ENCODE results near the gene EGLN2.

DNA sequence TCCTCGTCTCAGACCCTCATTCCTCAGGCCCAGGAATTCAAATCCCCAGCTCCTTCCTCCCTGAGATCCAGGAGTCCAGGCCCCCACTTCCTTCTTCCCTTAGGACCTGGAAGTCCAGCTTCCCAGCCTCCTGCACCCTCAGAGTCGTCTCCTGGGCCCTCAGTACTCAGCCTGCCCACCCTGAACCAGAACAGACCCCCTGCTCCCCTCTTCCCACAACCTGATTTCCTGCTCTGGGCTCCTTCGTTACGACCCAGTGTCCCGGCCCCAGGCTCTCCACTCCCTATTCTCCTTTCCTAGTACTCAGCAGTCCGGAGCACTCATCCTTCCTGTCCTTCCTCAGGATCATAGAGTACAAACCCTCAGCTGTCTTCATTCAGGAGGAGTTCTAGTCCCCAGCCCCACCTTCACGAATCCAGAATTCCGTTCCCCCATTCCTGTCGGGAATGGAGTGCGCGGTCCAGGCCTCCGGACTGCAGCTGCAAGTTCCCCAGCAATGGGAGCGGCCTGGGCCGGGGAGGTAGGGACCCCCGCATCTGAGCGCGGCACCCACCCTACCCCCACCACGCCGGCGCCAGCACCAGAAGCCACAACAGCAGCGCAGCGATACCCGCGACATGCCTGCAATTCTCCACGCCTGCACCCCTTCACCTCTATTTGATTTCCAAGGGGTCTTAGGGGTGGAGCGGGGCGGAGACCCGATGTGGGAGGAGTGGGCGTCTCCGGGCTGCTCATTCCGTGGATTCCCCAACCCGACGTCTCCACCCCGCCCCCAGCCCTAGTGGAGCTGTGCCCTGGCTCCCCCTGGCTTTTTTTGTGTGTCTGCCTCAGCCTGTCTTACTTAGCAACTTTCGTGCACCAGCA is 12.7 kb downstream of the EGLN2 start:
- TF ChIP-seq NFIC (IDR thresholded peaks at IDR 0.05; ENCODE audit: borderline replicate concordance) (no peak), RAD21 (IDR thresholded peaks at IDR 0.05; ENCODE audit: low read length) (no peak)
